Activated CD4-positive, alpha-beta T cell treated with anti-CD3 and anti-CD28 coated beads for 36 hours (primary cell): ENCODE data around the gene GSTT2. TPM values are rescaled to one million over a fixed set of nuclear protein-coding genes. Genes with fewer than 3 reads are reported as not detected.
"Not testable (repeated sequence)": the region's sequence is repeated elsewhere in the genome, so short reads cannot be mapped to it uniquely, and the experiment has no call there.

Experiments
- ATAC-seq: fragments of 200-7000 bp; cut with Tn5 transposase; one replicate; pipeline ENCODE4 v1.10.0; 2021; ENCODE audit warnings: mild to moderate bottlenecking, moderate library complexity
- CTCF ChIA-PET: fragments of 350-600 bp; sonication (Branson Sonifier 250); formaldehyde crosslinking; loops from one replicate; lab custom pipeline; 2021; ENCODE audit warnings: antibody characterized with exemption; lab: Charles Lee
- POLR2A ChIA-PET: fragments of 350-600 bp; sonication (Branson Sonifier 250); formaldehyde crosslinking; loops from one replicate; lab custom pipeline; 2021; ENCODE audit warnings: antibody characterized with exemption, inconsistent platforms; lab: Charles Lee
- DNase-seq: peaks from one replicate; pipeline ENCODE4 v3.0.0-alpha.2; 2020
- H3K27ac Mint-ChIP-seq: one replicate; pipeline ENCODE4 v1.8.0; 2021; ENCODE audit warnings: mixed read lengths
- H3K27me3 Mint-ChIP-seq: one replicate; pipeline ENCODE4 v1.8.0; 2021; ENCODE audit warnings: mixed read lengths
- H3K36me3 Mint-ChIP-seq: one replicate; pipeline ENCODE4 v1.8.0; 2021; ENCODE audit warnings: low read depth, mixed read lengths
- H3K4me1 Mint-ChIP-seq: one replicate; pipeline ENCODE4 v1.8.0; 2021; ENCODE audit warnings: mixed read lengths
- H3K4me3 Mint-ChIP-seq: one replicate; pipeline ENCODE4 v1.8.0; 2021; ENCODE audit warnings: mild to moderate bottlenecking, moderate library complexity, mixed read lengths
- H3K9me3 Mint-ChIP-seq: one replicate; pipeline ENCODE4 v1.8.0; 2021; ENCODE audit warnings: low read depth, mixed read lengths
- intact Hi-C, 2 experiments: fragments of 100-400 bp; cut with DNase I in 1 of 2; cut with micrococcal nuclease in 1 of 2; formaldehyde crosslinking; loops; one replicate each; pipeline versions ENCODE4 v1.14.2 to v1.15.1; 2022 to 2024; cut with DNase I, micrococcal nuclease
- total RNA-seq, 2 experiments: library from RNA; stranded (reverse); gene quantifications; one replicate each; pipeline ENCODE4 v1.2.3, GENCODE V29; 2021

The GSTT2 gene
- total RNA-seq, 2 experiments from 2014 or later: not detected

DNA sequence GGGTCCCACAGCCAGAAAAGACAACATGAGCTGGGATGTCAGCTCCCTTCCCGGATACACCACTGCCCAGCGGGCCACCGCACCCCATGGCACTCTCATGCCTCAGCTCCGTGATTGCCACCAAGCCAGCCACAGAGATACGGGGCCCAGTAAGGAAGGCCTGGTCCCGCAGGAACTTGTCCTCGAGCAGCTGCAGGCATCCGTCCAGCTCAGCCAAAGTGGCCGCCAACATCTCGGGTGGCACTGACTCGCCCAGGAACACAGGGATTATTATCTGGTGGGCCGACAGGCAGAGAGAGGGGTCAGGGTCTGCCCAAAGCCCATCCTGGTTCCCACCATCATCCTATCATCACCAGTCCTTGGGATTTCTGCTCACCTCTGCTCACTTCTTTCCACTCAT is 2.6 kb upstream of the GSTT2 start:
- H3K36me3 Mint-ChIP-seq, H3K4me1 Mint-ChIP-seq, intact Hi-C loops, POLR2A ChIA-PET, DNase-seq, CTCF ChIA-PET, H3K27ac Mint-ChIP-seq, ATAC-seq, H3K4me3 Mint-ChIP-seq, H3K27me3 Mint-ChIP-seq, H3K9me3 Mint-ChIP-seq: not testable (repeated sequence)

DNA sequence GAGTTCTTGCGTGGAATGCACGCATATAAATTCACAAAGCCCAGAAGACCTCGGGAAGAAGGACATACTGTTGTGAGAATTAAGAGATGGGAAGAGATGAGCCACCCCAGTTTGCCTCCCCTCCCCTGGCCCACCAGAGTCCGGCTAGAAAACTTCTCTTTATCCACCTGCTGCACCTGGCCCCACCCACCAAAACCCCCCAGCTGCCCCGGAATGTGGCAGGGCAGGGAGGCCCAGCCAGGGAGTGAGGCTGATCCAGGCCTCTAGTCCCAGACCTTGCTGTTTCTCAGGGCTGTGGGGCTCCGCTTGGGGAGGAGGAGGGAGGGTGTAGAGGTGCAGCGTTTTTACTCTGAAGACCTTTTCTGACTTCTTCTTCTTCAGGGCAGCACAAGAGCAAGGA is 633 bp downstream of the GSTT2 start:
- intact Hi-C loops, H3K4me3 Mint-ChIP-seq, ATAC-seq, POLR2A ChIA-PET, DNase-seq, H3K36me3 Mint-ChIP-seq, CTCF ChIA-PET, H3K27ac Mint-ChIP-seq, H3K27me3 Mint-ChIP-seq, H3K9me3 Mint-ChIP-seq, H3K4me1 Mint-ChIP-seq: not testable (repeated sequence)

DNA sequence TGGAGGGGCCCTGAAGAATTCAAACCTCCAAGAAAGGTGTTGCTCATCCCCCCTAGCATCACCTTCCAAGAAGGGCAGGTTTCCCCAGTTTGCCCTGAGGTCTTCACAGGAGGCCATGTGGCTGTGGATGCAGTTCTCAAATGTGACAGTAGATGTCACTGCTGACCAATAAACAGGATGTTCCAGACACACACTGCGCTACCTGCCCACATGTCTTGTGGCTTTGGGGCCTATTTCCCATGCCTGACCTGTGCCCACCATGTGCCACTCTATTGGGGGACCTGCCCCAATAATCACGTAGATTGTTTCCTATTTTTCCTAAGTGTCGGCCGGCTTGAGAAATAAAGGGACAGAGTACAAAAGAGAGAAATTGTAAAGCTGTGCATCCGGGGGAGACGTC is 4.5 kb downstream of the GSTT2 start:
- intact Hi-C loops: no loop called here
- peak; percentile 84 for ATAC-seq

DNA sequence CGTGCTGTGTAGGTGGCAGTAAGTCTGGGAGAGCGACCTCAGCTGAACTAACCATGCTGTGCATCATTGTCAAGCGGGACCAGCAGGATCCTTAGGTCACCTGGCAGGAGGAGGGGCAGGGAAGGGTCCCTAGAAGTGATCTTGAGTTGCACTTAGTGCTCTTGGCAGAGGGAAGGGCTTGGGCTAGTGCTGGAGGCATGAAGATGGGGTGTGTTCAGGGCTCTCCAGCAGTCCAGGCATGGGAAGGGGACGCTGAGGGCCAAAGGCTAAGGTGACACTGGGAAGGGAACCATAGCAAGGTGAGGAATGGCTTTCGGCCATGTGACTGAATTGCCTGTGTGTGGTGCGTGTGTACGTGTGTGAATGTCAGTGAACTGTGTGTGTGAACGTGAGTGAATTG is 6.2 kb downstream of the GSTT2 start:
- CTCF ChIA-PET, H3K4me1 Mint-ChIP-seq, H3K4me3 Mint-ChIP-seq, H3K27me3 Mint-ChIP-seq, POLR2A ChIA-PET, DNase-seq, intact Hi-C loops, H3K36me3 Mint-ChIP-seq, H3K27ac Mint-ChIP-seq, H3K9me3 Mint-ChIP-seq, ATAC-seq: not testable (repeated sequence)

More for the DNA sequence above, 4.5 kb downstream of the GSTT2 start:
- Mint-ChIP-seq H3K27me3 (peaks cover 2% of the 10 kb centered on the region), H3K27ac (peak overlapping the region; percentile 39), H3K9me3 (no peaks in the 10 kb centered on the region), H3K4me3 (no peak overlapping the region), H3K4me1 (no peaks in the 10 kb centered on the region), H3K36me3 (no peaks in the 10 kb centered on the region)
- DNase-seq: peak; percentile 70
- POLR2A ChIA-PET: no interaction called here
- CTCF ChIA-PET: no interaction called here

DNA sequence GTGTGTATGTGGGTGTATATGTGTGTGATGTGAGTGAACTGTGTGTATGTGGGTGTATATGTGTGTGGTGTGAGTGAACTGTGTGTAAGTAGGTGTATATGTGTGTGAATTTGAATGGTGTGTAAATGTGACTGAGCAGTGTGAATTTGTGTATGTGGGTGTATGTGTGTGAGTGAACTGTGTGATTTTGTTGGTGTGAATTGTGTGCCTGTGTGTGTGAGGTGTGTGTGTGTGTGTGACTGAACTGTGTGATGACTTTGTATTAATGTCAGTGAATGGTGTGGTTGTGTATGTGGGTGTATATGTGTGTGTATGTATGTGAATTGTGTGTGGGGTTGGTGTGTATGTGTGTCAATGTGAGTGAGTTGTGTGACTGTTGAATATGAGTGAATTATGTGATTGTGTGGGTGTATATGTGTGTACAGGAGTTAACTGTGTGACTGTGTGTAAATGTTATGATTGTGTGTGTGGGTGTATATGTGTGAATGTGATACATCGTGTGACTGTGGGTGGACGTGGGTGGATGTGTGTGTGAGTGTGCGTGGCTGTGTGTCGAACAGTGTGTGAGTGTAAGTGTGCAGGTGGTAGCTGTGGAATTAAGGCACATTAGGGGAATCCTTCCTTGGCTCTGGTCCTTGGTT is 6.7 kb downstream of the GSTT2 start:
- H3K9me3 Mint-ChIP-seq, POLR2A ChIA-PET, H3K36me3 Mint-ChIP-seq, H3K4me1 Mint-ChIP-seq, DNase-seq, H3K27ac Mint-ChIP-seq, ATAC-seq, H3K27me3 Mint-ChIP-seq, intact Hi-C loops, H3K4me3 Mint-ChIP-seq, CTCF ChIA-PET: not testable (repeated sequence)

DNA sequence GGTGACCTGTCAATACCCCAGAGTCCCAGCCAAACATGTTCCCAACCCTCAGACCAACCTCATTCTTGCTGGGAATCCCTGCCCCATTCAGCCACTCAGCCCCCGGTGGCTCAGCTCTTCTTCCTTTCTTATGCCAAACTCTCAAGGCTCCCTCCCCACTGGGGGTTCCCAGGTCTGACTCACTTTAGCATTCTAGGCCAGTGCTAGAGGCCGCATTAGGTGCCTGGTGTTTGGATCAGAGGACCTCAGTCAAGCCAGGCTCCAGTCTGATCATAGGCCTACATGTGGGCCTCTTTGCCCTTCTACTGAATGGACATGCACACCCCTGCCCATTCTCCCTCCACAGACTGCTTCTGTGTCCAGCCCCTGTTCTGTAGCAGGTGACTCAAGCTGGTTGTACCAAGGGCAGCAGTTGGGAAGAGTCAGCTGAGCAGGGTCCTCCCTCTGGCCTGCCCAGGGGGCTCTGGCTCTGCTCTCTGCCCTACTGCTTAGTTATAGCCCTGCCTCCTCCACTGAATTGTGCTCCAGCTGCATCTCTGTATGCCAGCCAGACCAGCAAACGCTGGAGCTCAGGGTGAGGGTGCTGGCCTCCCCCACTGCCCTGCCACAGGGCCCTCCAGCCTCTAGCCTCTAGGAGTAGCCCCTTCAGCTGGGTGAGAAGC is 9.8 kb downstream of the GSTT2 start:
- H3K27ac Mint-ChIP-seq, intact Hi-C loops: not testable (repeated sequence)
- ATAC-seq: peak; percentile 58

DNA sequence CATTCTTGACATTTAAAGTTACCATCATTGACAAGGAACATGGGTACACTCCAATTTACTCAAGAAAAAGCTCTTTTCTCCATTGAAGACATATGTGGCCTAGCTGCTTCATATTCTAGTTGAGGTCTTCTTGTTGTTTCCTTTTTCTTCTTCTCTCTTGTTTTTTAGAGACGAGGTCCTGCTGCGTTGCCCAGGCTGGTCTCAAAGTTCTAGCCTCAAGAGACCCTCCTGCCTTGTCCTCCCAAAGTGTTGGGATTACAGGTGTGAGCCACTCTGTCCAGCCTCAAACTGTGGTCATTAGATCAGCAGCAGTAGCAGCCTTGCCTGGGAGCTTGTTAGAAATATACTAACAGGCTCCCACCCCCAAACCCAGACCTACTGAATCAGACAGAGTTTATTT is 13.1 kb downstream of the GSTT2 start:
- intact Hi-C loops, ATAC-seq, H3K27me3 Mint-ChIP-seq, H3K27ac Mint-ChIP-seq, CTCF ChIA-PET, DNase-seq, POLR2A ChIA-PET, H3K4me3 Mint-ChIP-seq, H3K9me3 Mint-ChIP-seq, H3K36me3 Mint-ChIP-seq, H3K4me1 Mint-ChIP-seq: not testable (repeated sequence)

More for the DNA sequence above, 9.8 kb downstream of the GSTT2 start:
- H3K9me3 Mint-ChIP-seq, H3K4me3 Mint-ChIP-seq, POLR2A ChIA-PET, CTCF ChIA-PET, H3K36me3 Mint-ChIP-seq, DNase-seq, H3K4me1 Mint-ChIP-seq, H3K27me3 Mint-ChIP-seq: not testable (repeated sequence)

DNA sequence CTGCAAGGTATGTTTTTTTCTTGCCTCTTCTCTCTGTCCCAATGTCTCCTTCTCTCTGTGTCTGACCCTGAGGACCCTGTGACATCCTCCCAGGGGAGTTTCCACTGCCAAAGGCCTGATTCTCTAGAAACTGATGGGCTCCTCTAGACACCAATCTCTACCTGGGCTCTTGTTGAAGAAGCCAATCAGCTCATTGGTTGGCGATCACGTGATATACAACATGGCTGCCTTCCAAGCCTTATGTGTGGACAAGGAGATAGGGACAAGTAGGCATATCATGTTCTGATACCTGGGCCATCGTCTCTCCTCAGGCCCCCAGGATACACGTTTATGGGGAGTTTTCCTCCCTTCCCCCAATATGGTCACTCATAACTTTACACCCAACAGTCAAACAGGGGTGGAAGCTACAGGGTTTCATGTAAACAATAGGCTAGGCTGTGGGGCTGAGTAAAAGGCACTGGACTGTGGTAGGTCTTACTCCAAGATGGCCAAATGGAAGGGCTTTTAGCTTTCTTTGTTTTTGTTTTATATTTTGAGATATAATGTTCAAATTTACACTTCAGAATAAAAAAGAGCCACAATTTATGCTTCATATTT is 13.7 kb downstream of the GSTT2 start:
- H3K4me3 Mint-ChIP-seq: not testable (repeated sequence)

DNA sequence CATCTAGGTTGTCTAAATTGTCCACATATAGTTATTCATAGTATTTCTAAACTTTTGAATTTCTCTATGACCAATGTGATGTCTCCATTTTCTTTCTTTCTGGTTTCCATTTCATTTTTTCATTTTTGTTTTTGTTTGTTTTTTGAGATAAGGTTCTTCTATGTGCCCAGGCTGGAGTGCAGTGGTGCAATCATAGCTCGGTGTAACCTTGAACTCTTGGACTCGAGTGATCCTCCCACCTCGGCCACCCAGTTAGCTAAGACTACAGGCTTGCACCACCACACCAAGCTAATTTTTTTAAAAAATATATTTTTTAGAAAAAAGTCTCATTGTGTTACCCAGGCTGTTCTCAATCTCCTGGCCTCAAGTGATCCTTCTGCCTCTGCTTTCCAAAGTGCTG is 17.2 kb downstream of the GSTT2 start:
- no peak for ATAC-seq
- DNase-seq: no peak
- H3K4me3 Mint-ChIP-seq: no peak overlapping the region
- CTCF ChIA-PET: no interaction called here
- no peaks in the 10 kb centered on the region for H3K4me1 Mint-ChIP-seq
- intact Hi-C loops: loop anchor here in 1 of 2 experiments (5.0 kb wide), 1 partner anchor 45 kb away; no protein-coding TSS in a partner anchor
- H3K27me3 Mint-ChIP-seq: no peaks in the 10 kb centered on the region
- no peaks in the 10 kb centered on the region for H3K9me3 Mint-ChIP-seq
- H3K36me3 Mint-ChIP-seq: no peaks in the 10 kb centered on the region
- POLR2A ChIA-PET: no interaction called here
- H3K27ac Mint-ChIP-seq: no peak overlapping the region

More for the DNA sequence above, 13.7 kb downstream of the GSTT2 start:
- CTCF ChIA-PET, POLR2A ChIA-PET, H3K27me3 Mint-ChIP-seq, H3K36me3 Mint-ChIP-seq, H3K9me3 Mint-ChIP-seq, intact Hi-C loops, H3K27ac Mint-ChIP-seq, H3K4me1 Mint-ChIP-seq: not testable (repeated sequence)
- peak; percentile 34 for DNase-seq
- ATAC-seq: peak; percentile 60

DNA sequence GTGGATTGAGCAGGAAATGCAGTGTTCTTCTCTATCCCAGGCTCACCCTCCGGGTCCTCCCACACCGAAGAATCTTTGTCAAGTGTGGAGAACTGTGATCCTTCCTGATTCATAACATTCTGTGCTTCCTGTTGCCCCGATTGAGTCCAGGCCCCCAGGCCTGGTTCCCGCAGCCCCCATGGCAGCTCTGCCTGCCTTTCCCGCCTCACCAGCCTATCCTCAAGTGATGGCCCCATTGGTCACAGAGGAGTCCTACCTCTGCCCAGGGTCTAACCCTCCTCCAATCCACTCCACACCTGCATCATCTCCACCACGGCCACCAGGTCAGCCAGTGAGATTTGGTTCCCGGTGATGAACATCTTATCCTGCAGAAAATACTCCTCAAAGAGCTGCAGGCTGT is 19.8 kb downstream of the GSTT2 start:
- CTCF ChIA-PET, H3K4me3 Mint-ChIP-seq, H3K27ac Mint-ChIP-seq, H3K9me3 Mint-ChIP-seq, H3K36me3 Mint-ChIP-seq, DNase-seq, H3K27me3 Mint-ChIP-seq, H3K4me1 Mint-ChIP-seq, POLR2A ChIA-PET: not testable (repeated sequence)
- ATAC-seq: peak; percentile 19
- intact Hi-C loops: loop anchor here in 1 of 2 experiments (5.0 kb wide), 1 partner anchor 47 kb away; no protein-coding TSS in a partner anchor

DNA sequence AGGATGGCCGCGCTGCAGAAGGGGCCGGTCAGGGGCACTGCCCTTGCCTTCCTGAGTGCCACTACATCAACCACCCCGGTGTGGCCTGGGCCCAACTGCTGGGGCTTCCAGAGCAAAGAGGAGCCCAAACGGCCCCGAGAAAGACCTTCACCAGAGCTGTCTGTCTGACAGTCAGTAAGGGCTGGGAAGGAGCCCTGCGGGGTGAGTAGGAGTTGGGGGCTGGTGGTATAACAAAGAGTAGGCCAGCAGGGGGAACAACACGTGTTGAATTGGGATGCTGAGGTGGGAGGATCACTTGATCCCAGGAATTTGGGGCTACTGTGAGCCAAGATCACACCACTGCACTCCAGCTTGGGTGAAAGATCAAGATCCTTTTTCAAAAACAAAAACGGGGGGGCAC is 21.4 kb downstream of the GSTT2 start:
- no peak overlapping the region for H3K4me3 Mint-ChIP-seq
- H3K4me1 Mint-ChIP-seq: no peaks in the 10 kb centered on the region
- DNase-seq (no peak), ATAC-seq (no peak)
- intact Hi-C loops: no loop called here
- H3K27ac Mint-ChIP-seq: no peak overlapping the region
- CTCF ChIA-PET: no interaction called here
- POLR2A ChIA-PET: interaction anchor here (1.1 kb wide), 1 partner anchor 554 kb away, joined by 3 read pairs; the partner anchor contains the start of gene GUCD1
- peaks cover 2% of the 10 kb centered on the region for H3K27me3 Mint-ChIP-seq
- no peaks in the 10 kb centered on the region for H3K36me3 Mint-ChIP-seq
- no peaks in the 10 kb centered on the region for H3K9me3 Mint-ChIP-seq

DNA sequence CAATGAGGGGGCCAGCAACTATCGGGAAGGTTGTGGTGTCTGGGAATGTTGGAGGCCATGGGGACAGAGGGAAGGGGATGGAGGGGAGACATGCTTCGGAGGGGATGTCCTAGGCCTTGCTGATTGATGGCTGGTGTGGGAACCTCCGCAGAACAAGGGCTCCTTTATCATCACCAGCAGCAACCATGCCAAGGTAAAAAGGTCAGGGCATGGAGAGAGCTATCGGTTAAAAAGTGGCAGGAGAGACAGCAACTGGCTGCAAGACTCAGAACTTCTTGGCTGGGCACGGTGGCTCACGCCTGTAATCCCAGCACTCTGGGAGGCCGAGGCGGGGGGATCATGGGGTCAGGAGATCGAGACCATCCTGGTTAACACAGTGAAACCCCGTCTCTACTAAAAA is 22.3 kb downstream of the GSTT2 start:
- ChIA-PET POLR2A (no interaction called here), CTCF (no interaction called here)
- Mint-ChIP-seq H3K36me3 (no peaks in the 10 kb centered on the region), H3K9me3 (no peaks in the 10 kb centered on the region), H3K27ac (no peak overlapping the region), H3K4me3 (no peak overlapping the region), H3K4me1 (no peaks in the 10 kb centered on the region), H3K27me3 (peaks cover 2% of the 10 kb centered on the region)
- intact Hi-C loops: no loop called here
- no peak for DNase-seq
- ATAC-seq: no peak
